H1 (cell line): ENCODE data around the gene ABI1.

Source experiments
- EP300 ChIP-seq, 2 experiments: IDR thresholded peaks; 1 replicate in 1 of 2; 2 replicates in 1 of 2; pipeline ENCODE4 v1.6.1; 2011 to 2012; ENCODE audit warnings: low read depth in 2 of 2, low read length in 2 of 2, mild to moderate bottlenecking in 2 of 2, borderline replicate concordance in 1 of 2, inconsistent platforms in 1 of 2, moderate library complexity in 1 of 2
- EZH2 ChIP-seq: fragments of 200-600 bp; sonication (generic); IDR thresholded peaks from 2 replicates; pipeline ENCODE4 v1.7.1; 2012; ENCODE audit warnings: low read depth, mild to moderate bottlenecking, moderate library complexity, low read length, inconsistent platforms; ENCODE audit not compliant: severe bottlenecking
- KDM4A ChIP-seq: IDR thresholded peaks from one replicate; pipeline ENCODE4 v1.7.1; 2012; ENCODE audit warnings: low read depth, mild to moderate bottlenecking, moderate library complexity, low read length, inconsistent platforms; ENCODE audit not compliant: severe bottlenecking

GRCh38 chr10:26802527-26802926 is 58.2 kb downstream of the ABI1 start:
- TF ChIP-seq EP300 (IDR thresholded peaks at IDR 0.05; ENCODE audit: borderline replicate concordance in 1 of 2, low read depth in 2 of 2, low read length in 2 of 2) (no peak), KDM4A (no peak), EZH2 (no peak)
